Activated CD8-positive, alpha-beta memory T cell treated with anti-CD3 and anti-CD28 coated beads, Interleukin-2, amount 10 ng/mL, durations not matched to agents 7 days and 5 days (primary cell): Measurements from ENCODE around the gene CTSZ. TPM values are rescaled to one million over a fixed set of nuclear protein-coding genes. Genes with fewer than 3 reads are reported as not detected.

Source experiments
- ATAC-seq: fragments of 150-1000 bp; cut with Tn5 transposase; one replicate; pipeline ENCODE4 v1.10.0; 2021; ENCODE audit warnings: moderate library complexity
- CTCF ChIA-PET: fragments of 350-600 bp; sonication (Branson Sonifier 250); formaldehyde crosslinking; loops from one replicate; lab custom pipeline; 2021; ENCODE audit warnings: antibody characterized with exemption; lab: Charles Lee
- DNase-seq: peaks from one replicate; pipeline ENCODE4 v3.0.0-alpha.2; 2020
- H3K27ac Mint-ChIP-seq: one replicate; pipeline ENCODE4 v1.8.0; 2021; ENCODE audit warnings: mild to moderate bottlenecking, mixed read lengths
- H3K27me3 Mint-ChIP-seq: one replicate; pipeline ENCODE4 v1.8.0; 2021; ENCODE audit warnings: mixed read lengths
- H3K36me3 Mint-ChIP-seq: one replicate; pipeline ENCODE4 v1.8.0; 2021; ENCODE audit warnings: mild to moderate bottlenecking, mixed read lengths
- H3K4me1 Mint-ChIP-seq: one replicate; pipeline ENCODE4 v1.8.0; 2021; ENCODE audit warnings: mixed read lengths
- H3K4me3 Mint-ChIP-seq: one replicate; pipeline ENCODE4 v1.8.0; 2021; ENCODE audit warnings: mild to moderate bottlenecking, moderate library complexity, mixed read lengths
- H3K9me3 Mint-ChIP-seq: one replicate; pipeline ENCODE4 v1.8.0; 2022; ENCODE audit warnings: low read depth, mixed read lengths
- total RNA-seq, 2 experiments: library from RNA; stranded (reverse); gene quantifications; one replicate each; pipeline ENCODE4 v1.2.3, GENCODE V29; 2021

CTSZ gene
- total RNA-seq, 2 experiments from 2014 or later: 39.6 to 48.0 TPM

- ATAC-seq (no peak), DNase-seq (no peak)
- Mint-ChIP-seq H3K27ac (no peak overlapping the region), H3K36me3 (no peaks in the 10 kb centered on the region), H3K4me3 (no peak overlapping the region), H3K27me3 (peaks cover 16% of the 10 kb centered on the region), H3K9me3 (no peaks in the 10 kb centered on the region), H3K4me1 (no peaks in the 10 kb centered on the region)
- CTCF ChIA-PET: no interaction called here
Measured at GRCh38 chr20:58945965-58946631, 61.0 kb downstream of the CTSZ start.

Other genes starting within 250 kb of the CTSZ start
- 1 to 10 TPM in 1 of 2 experiments, under 1 TPM in 1; 0.89 to 1.8 TPM for gene GNAS-AS1, start 156.4 kb downstream of the CTSZ start, total RNA-seq
- 100 to 1,000 TPM; 817 to 859 TPM for gene GNAS, start 154.5 kb downstream of the CTSZ start, total RNA-seq
- 10 to 100 TPM; 71.2 to 86.2 TPM for gene NELFCD, start 26.0 kb downstream of the CTSZ start, total RNA-seq
- gene TUBB1, start 12.2 kb upstream of the CTSZ start, total RNA-seq: not detected
- gene ATP5F1E, start 25.1 kb upstream of the CTSZ start, total RNA-seq: 10 to 100 TPM; 78.3 to 80.8 TPM
- gene PRELID3B, start 35.5 kb upstream of the CTSZ start, total RNA-seq: 100 to 1,000 TPM in 1 of 2 experiments, 10 to 100 TPM in 1; 80.4 to 104 TPM
- gene ZNF831, start 156.6 kb upstream of the CTSZ start, total RNA-seq: 10 to 100 TPM in 1 of 2 experiments, 1 to 10 TPM in 1; 7.9 to 10.2 TPM